HG03196 (cell line): ENCODE results near the gene CYP27C1.

Experiments used
- ATAC-seq: cut with Tn5 transposase; IDR thresholded peaks from one replicate; pipeline ENCODE4 v1.9.1; 2021; ENCODE audit not compliant: unreplicated experiment

Gene CYP27C1

DNA sequence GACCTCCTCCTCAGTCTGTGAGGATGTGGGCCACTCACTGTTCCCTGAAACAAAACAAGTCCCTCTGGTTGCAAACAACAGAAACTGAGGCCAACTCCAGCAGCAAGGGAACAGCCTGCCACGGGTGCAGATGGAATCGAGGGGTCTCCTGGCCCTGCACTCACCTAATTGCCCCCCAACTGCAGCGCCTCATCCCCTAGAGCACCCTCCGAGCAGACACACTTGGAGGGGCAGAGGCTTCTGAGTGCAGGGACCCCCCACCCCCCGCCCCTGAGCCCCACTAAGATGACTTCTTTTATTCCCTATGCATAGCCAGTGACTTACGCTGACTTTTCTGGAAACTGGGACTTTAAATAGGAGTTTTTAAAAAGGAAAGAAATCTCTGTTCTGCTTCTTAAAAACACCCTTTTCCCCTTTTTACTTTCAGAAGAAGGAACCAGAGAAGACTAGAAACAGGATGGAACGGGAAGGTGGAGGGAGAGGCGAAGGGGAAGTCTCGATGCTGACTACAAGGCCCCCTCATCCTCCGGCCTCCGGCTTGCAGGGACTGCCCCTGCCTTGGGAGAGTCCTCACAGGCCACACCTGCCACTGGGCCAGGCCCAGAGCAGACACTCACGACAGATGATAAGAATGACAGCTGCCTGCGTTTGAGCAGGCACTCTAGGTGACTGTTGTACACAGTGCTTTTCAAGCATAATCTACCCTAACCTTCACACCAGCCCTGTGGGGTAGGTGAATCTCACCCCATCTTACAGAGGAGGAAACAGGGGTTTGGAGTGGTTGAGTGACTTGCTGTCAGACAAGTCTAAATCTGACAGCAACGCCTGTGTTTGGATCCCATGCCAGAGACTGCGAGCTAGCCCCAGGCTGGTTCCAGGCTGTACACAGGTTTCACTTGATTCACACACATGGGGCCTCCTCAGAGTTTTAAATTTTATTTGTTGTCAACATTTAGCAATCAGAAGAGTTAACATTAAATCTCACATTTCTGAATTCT is 85.0 kb downstream of the CYP27C1 start:
- ATAC-seq: no peak

DNA sequence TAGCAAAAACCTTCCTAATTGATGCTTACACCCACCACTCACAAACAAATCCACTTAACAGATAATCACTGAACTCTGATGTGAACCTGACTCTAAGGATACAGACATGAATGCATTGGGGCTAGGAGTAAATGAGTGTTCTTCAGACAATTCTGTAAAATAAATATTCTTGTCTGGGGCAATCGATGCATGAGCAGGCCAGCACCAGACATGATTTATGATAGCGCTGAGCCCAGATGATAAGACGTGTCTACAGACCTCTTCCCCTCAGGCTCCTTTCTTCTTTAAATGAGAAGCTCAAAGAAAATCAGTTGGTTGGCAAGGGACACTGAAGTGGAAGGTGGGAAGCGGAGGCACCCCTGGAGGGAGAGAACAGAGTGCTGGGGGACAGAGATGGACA is 85.9 kb downstream of the CYP27C1 start:
- ATAC-seq: no peak
